ENCODE data around the gene ACOXL. TPM values are rescaled to one million over a fixed set of nuclear protein-coding genes. Genes with fewer than 3 reads are reported as not detected.
A peak's percentile ranks its signal among the peaks of the same experiment; 100 is the strongest.

ACOXL gene
- total and polyA plus RNA-seq, 9 of the 15 experiments (the other 6 are each of a cell fraction or from before 2014, with no cell fraction given): 0.31 to 0.56 TPM; not detected in 7

DNA sequence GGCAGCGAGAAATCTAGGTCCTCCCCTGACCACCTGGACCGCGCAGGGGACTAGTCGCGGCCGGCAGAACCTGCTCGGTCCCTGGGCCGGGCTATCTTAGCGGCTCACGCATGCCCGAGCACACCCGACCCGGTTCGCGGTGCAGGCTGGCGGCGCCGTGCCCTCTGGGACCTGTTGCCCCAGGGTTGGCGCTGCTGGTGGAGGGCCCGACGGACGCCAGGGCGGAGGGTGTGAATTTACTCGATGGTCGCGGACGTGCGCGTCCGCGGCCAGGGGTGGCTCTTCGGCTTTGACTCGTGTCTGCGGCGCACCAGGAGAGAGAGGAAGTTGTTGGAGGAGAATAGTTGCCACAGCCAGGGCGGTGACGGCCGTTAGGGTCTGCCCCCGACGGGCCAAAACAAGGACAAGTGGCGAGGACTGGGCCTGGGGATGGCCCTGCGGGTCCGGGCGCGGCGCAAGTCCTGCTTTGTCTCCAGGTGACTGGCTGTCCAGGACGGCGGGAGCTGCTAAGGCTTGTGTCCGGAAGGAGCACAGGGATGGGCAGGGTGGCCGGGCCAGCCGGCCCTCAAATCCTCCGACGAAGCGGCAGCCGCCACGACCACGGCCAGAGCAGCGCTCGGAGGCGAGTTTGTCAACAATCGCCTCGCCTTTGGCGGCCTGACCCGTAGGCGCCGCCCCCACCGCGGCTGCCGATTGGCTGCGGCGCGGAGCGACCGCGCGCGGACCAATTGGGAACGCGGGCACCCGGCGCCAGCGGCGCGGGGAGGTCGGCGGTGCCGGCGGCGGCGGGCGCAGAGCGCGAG, 389.7 kb downstream of the ACOXL start (continued):
- TF ChIP-seq, protein P1, sequence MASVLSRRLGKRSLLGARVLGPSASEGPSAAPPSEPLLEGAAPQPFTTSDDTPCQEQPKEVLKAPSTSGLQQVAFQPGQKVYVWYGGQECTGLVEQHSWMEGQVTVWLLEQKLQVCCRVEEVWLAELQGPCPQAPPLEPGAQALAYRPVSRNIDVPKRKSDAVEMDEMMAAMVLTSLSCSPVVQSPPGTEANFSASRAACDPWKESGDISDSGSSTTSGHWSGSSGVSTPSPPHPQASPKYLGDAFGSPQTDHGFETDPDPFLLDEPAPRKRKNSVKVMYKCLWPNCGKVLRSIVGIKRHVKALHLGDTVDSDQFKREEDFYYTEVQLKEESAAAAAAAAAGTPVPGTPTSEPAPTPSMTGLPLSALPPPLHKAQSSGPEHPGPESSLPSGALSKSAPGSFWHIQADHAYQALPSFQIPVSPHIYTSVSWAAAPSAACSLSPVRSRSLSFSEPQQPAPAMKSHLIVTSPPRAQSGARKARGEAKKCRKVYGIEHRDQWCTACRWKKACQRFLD (CRISPR knock-in tag; IDR thresholded peaks at IDR 0.05): no peak
- TF ChIP-seq PRPF4 (IDR thresholded peaks at IDR 0.05; ENCODE audit: insufficient read depth, low read depth, low read length, poor library complexity, severe bottlenecking): peak; percentile 46
- TF ChIP-seq, protein P2, sequence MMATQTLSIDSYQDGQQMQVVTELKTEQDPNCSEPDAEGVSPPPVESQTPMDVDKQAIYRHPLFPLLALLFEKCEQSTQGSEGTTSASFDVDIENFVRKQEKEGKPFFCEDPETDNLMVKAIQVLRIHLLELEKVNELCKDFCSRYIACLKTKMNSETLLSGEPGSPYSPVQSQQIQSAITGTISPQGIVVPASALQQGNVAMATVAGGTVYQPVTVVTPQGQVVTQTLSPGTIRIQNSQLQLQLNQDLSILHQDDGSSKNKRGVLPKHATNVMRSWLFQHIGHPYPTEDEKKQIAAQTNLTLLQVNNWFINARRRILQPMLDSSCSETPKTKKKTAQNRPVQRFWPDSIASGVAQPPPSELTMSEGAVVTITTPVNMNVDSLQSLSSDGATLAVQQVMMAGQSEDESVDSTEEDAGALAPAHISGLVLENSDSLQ (IDR thresholded peaks at IDR 0.05): peak; percentile 75
- peak; percentile 83 for TF ChIP-seq NCOA6 (IDR thresholded peaks at IDR 0.05)
- no peak for TF ChIP-seq FOXM1 (IDR thresholded peaks at IDR 0.05; ENCODE audit: low read depth)
- TF ChIP-seq FOXM1 (CRISPR knock-in tag; IDR thresholded peaks at IDR 0.05; ENCODE audit: low read depth): 0 out of 2 replicates have a peak, but pooled peaks have one; percentile 40
- TF ChIP-seq, protein P3, sequence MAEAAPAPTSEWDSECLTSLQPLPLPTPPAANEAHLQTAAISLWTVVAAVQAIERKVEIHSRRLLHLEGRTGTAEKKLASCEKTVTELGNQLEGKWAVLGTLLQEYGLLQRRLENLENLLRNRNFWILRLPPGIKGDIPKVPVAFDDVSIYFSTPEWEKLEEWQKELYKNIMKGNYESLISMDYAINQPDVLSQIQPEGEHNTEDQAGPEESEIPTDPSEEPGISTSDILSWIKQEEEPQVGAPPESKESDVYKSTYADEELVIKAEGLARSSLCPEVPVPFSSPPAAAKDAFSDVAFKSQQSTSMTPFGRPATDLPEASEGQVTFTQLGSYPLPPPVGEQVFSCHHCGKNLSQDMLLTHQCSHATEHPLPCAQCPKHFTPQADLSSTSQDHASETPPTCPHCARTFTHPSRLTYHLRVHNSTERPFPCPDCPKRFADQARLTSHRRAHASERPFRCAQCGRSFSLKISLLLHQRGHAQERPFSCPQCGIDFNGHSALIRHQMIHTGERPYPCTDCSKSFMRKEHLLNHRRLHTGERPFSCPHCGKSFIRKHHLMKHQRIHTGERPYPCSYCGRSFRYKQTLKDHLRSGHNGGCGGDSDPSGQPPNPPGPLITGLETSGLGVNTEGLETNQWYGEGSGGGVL (CRISPR knock-in tag; IDR thresholded peaks at IDR 0.05): no peak
- peak in 2 of 3 experiments; percentile 7 to 23 for TF ChIP-seq YY1 (IDR thresholded peaks at IDR 0.05; ENCODE audit: borderline replicate concordance in 1 of 3, control insufficient read depth in 1 of 3, extremely low read depth in 1 of 3, insufficient read depth in 3 of 3, insufficient read length in 1 of 3, insufficient replicate concordance in 2 of 3, low read depth in 1 of 3, low read length in 2 of 3)
- TF ChIP-seq, protein P4, sequence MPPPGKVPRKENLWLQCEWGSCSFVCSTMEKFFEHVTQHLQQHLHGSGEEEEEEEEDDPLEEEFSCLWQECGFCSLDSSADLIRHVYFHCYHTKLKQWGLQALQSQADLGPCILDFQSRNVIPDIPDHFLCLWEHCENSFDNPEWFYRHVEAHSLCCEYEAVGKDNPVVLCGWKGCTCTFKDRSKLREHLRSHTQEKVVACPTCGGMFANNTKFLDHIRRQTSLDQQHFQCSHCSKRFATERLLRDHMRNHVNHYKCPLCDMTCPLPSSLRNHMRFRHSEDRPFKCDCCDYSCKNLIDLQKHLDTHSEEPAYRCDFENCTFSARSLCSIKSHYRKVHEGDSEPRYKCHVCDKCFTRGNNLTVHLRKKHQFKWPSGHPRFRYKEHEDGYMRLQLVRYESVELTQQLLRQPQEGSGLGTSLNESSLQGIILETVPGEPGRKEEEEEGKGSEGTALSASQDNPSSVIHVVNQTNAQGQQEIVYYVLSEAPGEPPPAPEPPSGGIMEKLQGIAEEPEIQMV (tag; conservative IDR thresholded peaks at IDR 0.05; ENCODE audit: low read depth): 0 out of 2 replicates have a peak, but pooled peaks have one; percentile 53
- no peak for TF ChIP-seq SREBF1 (IDR thresholded peaks at IDR 0.05; ENCODE audit: borderline replicate concordance, low read depth, low read length)
- peak; percentile 27; the same call in 1 of the 2 replicates for TF ChIP-seq CREM (IDR thresholded peaks at IDR 0.05; ENCODE audit: low read depth)
- peak; percentile 32; the same call in 1 of the 2 replicates for TF ChIP-seq ZBTB7A (IDR thresholded peaks at IDR 0.05; ENCODE audit: borderline replicate concordance, control insufficient read depth, low read depth, low read length)

Data from K562 (cell line).